ENCODE data around the gene FBXL5. TPM values are rescaled to one million over a fixed set of nuclear protein-coding genes. Genes with fewer than 3 reads are reported as not detected.
A peak's percentile ranks its signal among the peaks of the same experiment; 100 is the strongest.

FBXL5 gene
- total and polyA plus RNA-seq, 9 of the 15 experiments (the other 6 are each of a cell fraction or from before 2014, with no cell fraction given) = 6.0 to 35.2 (median 22.1) TPM

DNA sequence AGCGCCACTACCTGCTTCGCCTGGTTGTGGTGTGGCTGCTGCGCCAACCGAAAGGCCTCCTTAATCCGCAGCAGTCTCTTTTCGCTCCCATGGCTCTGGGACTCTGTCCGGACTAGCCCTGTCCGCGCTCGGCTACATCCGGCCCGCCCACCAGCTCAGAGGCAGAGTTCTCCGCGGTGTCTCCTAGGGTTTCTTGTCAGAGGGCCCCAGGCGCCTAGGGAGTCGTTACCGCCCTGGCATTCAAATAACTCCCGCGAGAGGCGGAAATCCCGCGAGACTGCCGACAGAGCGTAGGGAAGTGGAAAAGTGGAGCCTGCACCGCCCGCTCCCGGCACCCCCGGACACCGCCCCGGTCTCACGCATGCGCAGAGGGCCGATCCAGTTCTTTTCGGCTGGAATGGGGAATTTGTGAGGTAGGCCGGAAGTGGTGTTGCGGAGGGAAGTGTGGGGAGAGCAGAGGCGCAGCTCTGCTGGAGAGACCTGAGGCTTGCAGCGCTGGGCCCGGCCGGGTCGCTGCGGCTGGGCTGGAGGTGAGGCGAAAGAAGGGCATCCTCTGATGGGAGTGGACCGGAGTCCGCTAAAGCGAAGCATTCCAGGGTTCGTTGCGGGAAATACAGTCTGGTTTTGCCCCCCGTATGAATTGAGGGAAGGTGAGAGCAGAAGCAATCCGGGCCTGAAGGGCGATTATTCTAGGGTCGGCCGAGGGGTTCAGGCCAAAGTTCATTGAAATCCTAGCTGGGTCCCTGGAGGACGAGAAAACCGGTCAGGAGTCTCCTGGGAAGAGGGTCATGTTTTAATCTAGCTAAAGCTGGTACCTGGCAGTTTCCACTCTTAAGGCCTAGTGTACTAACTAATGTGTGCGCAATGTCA, 26.4 kb upstream of the FBXL5 start, which contains the start of gene FAM200B (continued):
- no peak for TF ChIP-seq ILK (tag; IDR thresholded peaks at IDR 0.05; ENCODE audit: borderline replicate concordance, low read depth)
- no peak; the same call in 1 of the 2 replicates for TF ChIP-seq EP300 (IDR thresholded peaks at IDR 0.05; ENCODE audit: low read length)
- TF ChIP-seq HEY1 (CRISPR knock-in tag; IDR thresholded peaks at IDR 0.05; ENCODE audit: borderline replicate concordance) = no peak
- no peak for TF ChIP-seq IRF2 (CRISPR knock-in tag; IDR thresholded peaks at IDR 0.05)
- no peak for TF ChIP-seq CCNT2 (IDR thresholded peaks at IDR 0.05; ENCODE audit: borderline replicate concordance, extremely low read depth, insufficient read length, low read depth, low read length)
- no peak for TF ChIP-seq PHF21A (IDR thresholded peaks at IDR 0.05; ENCODE audit: borderline replicate concordance, low read depth)
- TF ChIP-seq ZC3H11A (IDR thresholded peaks at IDR 0.05; ENCODE audit: low read depth, low read length) = no peak
- no peak for TF ChIP-seq NR2F6 (CRISPR knock-in tag; IDR thresholded peaks at IDR 0.05)
- no peak for TF ChIP-seq SMC3 (conservative IDR thresholded peaks at IDR 0.05; ENCODE audit: insufficient read depth, low read depth, low read length)
- TF ChIP-seq, protein P1, sequence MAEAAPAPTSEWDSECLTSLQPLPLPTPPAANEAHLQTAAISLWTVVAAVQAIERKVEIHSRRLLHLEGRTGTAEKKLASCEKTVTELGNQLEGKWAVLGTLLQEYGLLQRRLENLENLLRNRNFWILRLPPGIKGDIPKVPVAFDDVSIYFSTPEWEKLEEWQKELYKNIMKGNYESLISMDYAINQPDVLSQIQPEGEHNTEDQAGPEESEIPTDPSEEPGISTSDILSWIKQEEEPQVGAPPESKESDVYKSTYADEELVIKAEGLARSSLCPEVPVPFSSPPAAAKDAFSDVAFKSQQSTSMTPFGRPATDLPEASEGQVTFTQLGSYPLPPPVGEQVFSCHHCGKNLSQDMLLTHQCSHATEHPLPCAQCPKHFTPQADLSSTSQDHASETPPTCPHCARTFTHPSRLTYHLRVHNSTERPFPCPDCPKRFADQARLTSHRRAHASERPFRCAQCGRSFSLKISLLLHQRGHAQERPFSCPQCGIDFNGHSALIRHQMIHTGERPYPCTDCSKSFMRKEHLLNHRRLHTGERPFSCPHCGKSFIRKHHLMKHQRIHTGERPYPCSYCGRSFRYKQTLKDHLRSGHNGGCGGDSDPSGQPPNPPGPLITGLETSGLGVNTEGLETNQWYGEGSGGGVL (CRISPR knock-in tag; IDR thresholded peaks at IDR 0.05) = no peak
- TF ChIP-seq, protein P2, sequence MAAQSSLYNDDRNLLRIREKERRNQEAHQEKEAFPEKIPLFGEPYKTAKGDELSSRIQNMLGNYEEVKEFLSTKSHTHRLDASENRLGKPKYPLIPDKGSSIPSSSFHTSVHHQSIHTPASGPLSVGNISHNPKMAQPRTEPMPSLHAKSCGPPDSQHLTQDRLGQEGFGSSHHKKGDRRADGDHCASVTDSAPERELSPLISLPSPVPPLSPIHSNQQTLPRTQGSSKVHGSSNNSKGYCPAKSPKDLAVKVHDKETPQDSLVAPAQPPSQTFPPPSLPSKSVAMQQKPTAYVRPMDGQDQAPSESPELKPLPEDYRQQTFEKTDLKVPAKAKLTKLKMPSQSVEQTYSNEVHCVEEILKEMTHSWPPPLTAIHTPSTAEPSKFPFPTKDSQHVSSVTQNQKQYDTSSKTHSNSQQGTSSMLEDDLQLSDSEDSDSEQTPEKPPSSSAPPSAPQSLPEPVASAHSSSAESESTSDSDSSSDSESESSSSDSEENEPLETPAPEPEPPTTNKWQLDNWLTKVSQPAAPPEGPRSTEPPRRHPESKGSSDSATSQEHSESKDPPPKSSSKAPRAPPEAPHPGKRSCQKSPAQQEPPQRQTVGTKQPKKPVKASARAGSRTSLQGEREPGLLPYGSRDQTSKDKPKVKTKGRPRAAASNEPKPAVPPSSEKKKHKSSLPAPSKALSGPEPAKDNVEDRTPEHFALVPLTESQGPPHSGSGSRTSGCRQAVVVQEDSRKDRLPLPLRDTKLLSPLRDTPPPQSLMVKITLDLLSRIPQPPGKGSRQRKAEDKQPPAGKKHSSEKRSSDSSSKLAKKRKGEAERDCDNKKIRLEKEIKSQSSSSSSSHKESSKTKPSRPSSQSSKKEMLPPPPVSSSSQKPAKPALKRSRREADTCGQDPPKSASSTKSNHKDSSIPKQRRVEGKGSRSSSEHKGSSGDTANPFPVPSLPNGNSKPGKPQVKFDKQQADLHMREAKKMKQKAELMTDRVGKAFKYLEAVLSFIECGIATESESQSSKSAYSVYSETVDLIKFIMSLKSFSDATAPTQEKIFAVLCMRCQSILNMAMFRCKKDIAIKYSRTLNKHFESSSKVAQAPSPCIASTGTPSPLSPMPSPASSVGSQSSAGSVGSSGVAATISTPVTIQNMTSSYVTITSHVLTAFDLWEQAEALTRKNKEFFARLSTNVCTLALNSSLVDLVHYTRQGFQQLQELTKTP (IDR thresholded peaks at IDR 0.05; ENCODE audit: low read depth in 1 of 2, partially characterized antibody in 2 of 2) = peak in 1 of 2 experiments; percentile 61
- no peak for TF ChIP-seq ZBTB7A (IDR thresholded peaks at IDR 0.05; ENCODE audit: borderline replicate concordance, control insufficient read depth, low read depth, low read length)
- no peak for TF ChIP-seq NFXL1 (CRISPR knock-in tag; IDR thresholded peaks at IDR 0.05)
- TF ChIP-seq, protein P3, sequence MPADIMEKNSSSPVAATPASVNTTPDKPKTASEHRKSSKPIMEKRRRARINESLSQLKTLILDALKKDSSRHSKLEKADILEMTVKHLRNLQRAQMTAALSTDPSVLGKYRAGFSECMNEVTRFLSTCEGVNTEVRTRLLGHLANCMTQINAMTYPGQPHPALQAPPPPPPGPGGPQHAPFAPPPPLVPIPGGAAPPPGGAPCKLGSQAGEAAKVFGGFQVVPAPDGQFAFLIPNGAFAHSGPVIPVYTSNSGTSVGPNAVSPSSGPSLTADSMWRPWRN (IDR thresholded peaks at IDR 0.05; ENCODE audit: low read depth) = no peak
- TF ChIP-seq POLR2AphosphoS2 (IDR thresholded peaks at IDR 0.05; ENCODE audit: low read length) = no peak
- TF ChIP-seq, protein P4, sequence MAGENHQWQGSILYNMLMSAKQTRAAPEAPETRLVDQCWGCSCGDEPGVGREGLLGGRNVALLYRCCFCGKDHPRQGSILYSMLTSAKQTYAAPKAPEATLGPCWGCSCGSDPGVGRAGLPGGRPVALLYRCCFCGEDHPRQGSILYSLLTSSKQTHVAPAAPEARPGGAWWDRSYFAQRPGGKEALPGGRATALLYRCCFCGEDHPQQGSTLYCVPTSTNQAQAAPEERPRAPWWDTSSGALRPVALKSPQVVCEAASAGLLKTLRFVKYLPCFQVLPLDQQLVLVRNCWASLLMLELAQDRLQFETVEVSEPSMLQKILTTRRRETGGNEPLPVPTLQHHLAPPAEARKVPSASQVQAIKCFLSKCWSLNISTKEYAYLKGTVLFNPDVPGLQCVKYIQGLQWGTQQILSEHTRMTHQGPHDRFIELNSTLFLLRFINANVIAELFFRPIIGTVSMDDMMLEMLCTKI (IDR thresholded peaks at IDR 0.05; ENCODE audit: partially characterized antibody) = no peak
- TF ChIP-seq NFE2 (IDR thresholded peaks at IDR 0.05; ENCODE audit: low read depth) = no peak
- no peak for TF ChIP-seq WHSC1 (IDR thresholded peaks at IDR 0.05; ENCODE audit: low read length)
- TF ChIP-seq SRF (CRISPR knock-in tag; IDR thresholded peaks at IDR 0.05) = peak in 1 of 2 experiments; percentile 79; a peak in 2 of 4 replicates
